Endothelial cell of umbilical vein (primary cell): Measurements from ENCODE around the gene TRIM45. TPM values are rescaled to one million over a fixed set of nuclear protein-coding genes. Genes with fewer than 3 reads are reported as not detected.

Experiments
- BruUV-seq: library from RNA; stranded (reverse); fragments of 400-500 nt; replicated peaks from 2 replicates; lab custom pipeline; 2021; lab: Mats Ljungman, UMichigan
- CTCF ChIA-PET: fragments of 300-600, 350-600 bp; sonication (Branson Sonifier 250); formaldehyde crosslinking; loops from one replicate; lab custom pipeline; 2021; ENCODE audit warnings: antibody characterized with exemption, inconsistent platforms; lab: Charles Lee
- POLR2A ChIA-PET: fragments of 300-600, 350-600 bp; sonication (Branson Sonifier 250); formaldehyde crosslinking; loops from one replicate; lab custom pipeline; 2021; ENCODE audit warnings: antibody characterized with exemption, inconsistent platforms; lab: Charles Lee
- DNase-seq: peaks from one replicate; pipeline ENCODE4 v3.0.0-alpha.2; 2011; ENCODE audit warnings: low read depth, low spot score
- FAIRE-seq: peaks from 2 replicates; lab custom pipeline; 2011; peaks lifted over from hg19 to GRCh38; lab: Jason Lieb, UNC
- H2AFZ ChIP-seq: 2 replicates; pipeline ENCODE4 v1.6.0; 2012; ENCODE audit warnings: low read depth, low read length, control low read depth, inconsistent platforms
- H3K27ac ChIP-seq: 2 replicates; pipeline ENCODE4 v1.5.1; 2011; ENCODE audit warnings: low read depth, mild to moderate bottlenecking, control low read depth, low read length, moderate library complexity; ENCODE audit not compliant: insufficient read depth
- H3K27me3 ChIP-seq, 2 experiments: 2 replicates each; pipeline versions ENCODE4 v1.6.0 to v1.6.1; 2011; ENCODE audit warnings: low read length in 2 of 2, mixed read lengths in 1 of 2; ENCODE audit not compliant: control insufficient read depth in 2 of 2, insufficient read depth in 2 of 2
- H3K36me3 ChIP-seq, 2 experiments: 2 replicates in 1 of 2; 3 replicates in 1 of 2; pipeline ENCODE4 v1.5.1; 2011; ENCODE audit warnings: low read length in 2 of 2, mild to moderate bottlenecking in 1 of 2, moderate library complexity in 1 of 2; ENCODE audit not compliant: control insufficient read depth in 2 of 2, insufficient read depth in 2 of 2; ENCODE audit errors: extremely low read depth in 1 of 2
- H3K4me1 ChIP-seq: 3 replicates; pipeline ENCODE4 v1.5.1; 2011; ENCODE audit warnings: mild to moderate bottlenecking, low read length; ENCODE audit not compliant: control insufficient read depth, insufficient read depth; ENCODE audit errors: extremely low read depth
- H3K4me2 ChIP-seq: 2 replicates; pipeline ENCODE4 v1.6.1; 2011; ENCODE audit warnings: low read length, control low read depth, mixed read lengths; ENCODE audit not compliant: insufficient read depth
- H3K4me3 ChIP-seq, 3 experiments: fragments of 200-600 bp in 1 of 3; sonication (generic), shearing (Covaris generic) in 1 of 3; replicated peaks in 1 of 3; 2 replicates each; pipeline ENCODE4 v1.5.1; 2011 to 2016; ENCODE audit warnings: control low read depth in 3 of 3, low read length in 3 of 3, mild to moderate bottlenecking in 2 of 3, inconsistent platforms in 1 of 3, low read depth in 1 of 3, moderate library complexity in 1 of 3; ENCODE audit not compliant: insufficient read depth in 1 of 3
- H3K79me2 ChIP-seq: 2 replicates; pipeline ENCODE4 v1.6.0; 2012; ENCODE audit warnings: low read length, inconsistent platforms; ENCODE audit not compliant: control insufficient read depth, insufficient read depth
- H3K9ac ChIP-seq: replicated peaks from 2 replicates; pipeline ENCODE3; 2011; ENCODE audit warnings: low read length, control low read depth; ENCODE audit not compliant: insufficient read depth; ENCODE audit errors: extremely low read depth
- H3K9me1 ChIP-seq: replicated peaks from 3 replicates; pipeline ENCODE4 v1.6.0; 2011; ENCODE audit warnings: mild to moderate bottlenecking, low read length; ENCODE audit not compliant: control insufficient read depth, insufficient read depth; ENCODE audit errors: extremely low read depth
- H3K9me3 ChIP-seq: replicated peaks from 2 replicates; pipeline ENCODE4 v1.5.1; 2012; ENCODE audit warnings: low read length, inconsistent platforms; ENCODE audit not compliant: control insufficient read depth, insufficient read depth
- H4K20me1 ChIP-seq: replicated peaks from 2 replicates; pipeline ENCODE3; 2011; ENCODE audit warnings: mild to moderate bottlenecking, low read length; ENCODE audit not compliant: control insufficient read depth, insufficient read depth; ENCODE audit errors: extremely low read depth
- EZH2 ChIP-seq: IDR thresholded peaks from 2 replicates; pipeline ENCODE4 v1.6.1; 2012; ENCODE audit warnings: borderline replicate concordance, low read depth, mild to moderate bottlenecking, moderate library complexity, low read length, inconsistent platforms; ENCODE audit not compliant: severe bottlenecking
- FOS ChIP-seq: IDR thresholded peaks from 2 replicates; pipeline ENCODE4 v1.6.1; 2011; ENCODE audit warnings: mild to moderate bottlenecking, low read length, moderate library complexity, borderline replicate concordance; ENCODE audit not compliant: insufficient read depth
- GATA2 ChIP-seq: IDR thresholded peaks from 2 replicates; pipeline ENCODE4 v1.7.0; 2011; ENCODE audit warnings: low read depth, mild to moderate bottlenecking, moderate library complexity, mixed read lengths, low read length; ENCODE audit not compliant: insufficient read length, insufficient read depth
- JUN ChIP-seq: IDR thresholded peaks from 2 replicates; pipeline ENCODE4 v1.6.1; 2011; ENCODE audit warnings: borderline replicate concordance, low read depth; ENCODE audit not compliant: insufficient read length, insufficient read depth
- MYC ChIP-seq: IDR thresholded peaks from one replicate; pipeline ENCODE4 v1.6.1; 2011; ENCODE audit warnings: mild to moderate bottlenecking, low read depth, low read length
- POLR2A ChIP-seq: IDR thresholded peaks from 2 replicates; pipeline ENCODE4 v1.6.1; 2012; ENCODE audit warnings: low read depth, mild to moderate bottlenecking, control low read depth, low read length
- POLR2AphosphoS5 ChIP-seq: IDR thresholded peaks from 2 replicates; pipeline ENCODE4 v1.6.1; 2012; ENCODE audit warnings: low read depth, mild to moderate bottlenecking, control low read depth, low read length, moderate library complexity; ENCODE audit not compliant: insufficient read depth
- dilution Hi-C: fragments of 300-500 bp; cut with MboI; formaldehyde crosslinking; loops from one replicate; pipeline ENCODE4 v1.15.0; 2019; ENCODE audit warnings: low sequenced_read_pairs; ENCODE audit not compliant: extremely low pct_ligation_motif_present
- intact Hi-C: fragments of 100-400 bp; cut with micrococcal nuclease; formaldehyde crosslinking; loops from one replicate; pipeline ENCODE4 v1.10.0; 2022
- polyA plus RNA-seq, 4 experiments: library from polyadenylated mRNA; depleted of rRNA in 3 of 4; stranded (reverse) in 3 of 4; unstranded in 1 of 4; fragments of >200 nt; gene quantifications; 2 replicates each; pipeline versions ENCODE4 v1.2.1 to v1.2.3, GENCODE V29; 2011 to 2012; ENCODE audit warnings: missing spikeins in 1 of 4
- total RNA-seq: library from RNA; stranded (reverse); gene quantifications from 2 replicates; pipeline ENCODE4 v1.2.3, GENCODE V29; 2021
- TF ChIP-seq, protein P1 (sequence below): IDR thresholded peaks from 2 replicates; pipeline ENCODE4 v1.6.1; 2011; ENCODE audit not compliant: insufficient read depth, insufficient read length
- TF ChIP-seq, protein P2 (sequence below), 2 donors: IDR thresholded peaks; 1 replicate in 1 of 2; 2 replicates in 1 of 2; pipeline ENCODE4 v1.5.1; 2011; ENCODE audit warnings: low read length in 2 of 2, mild to moderate bottlenecking in 2 of 2, moderate library complexity in 2 of 2, control low read depth in 1 of 2, inconsistent platforms in 1 of 2, low read depth in 1 of 2; ENCODE audit not compliant: insufficient read depth in 1 of 2; ENCODE audit errors: extremely low read depth in 1 of 2

Gene TRIM45
- total and polyA plus RNA-seq, 2 donors (not counting 3 experiments of a cell fraction or from before 2014, with no cell fraction given) = 2.9 to 3.1 TPM

DNA sequence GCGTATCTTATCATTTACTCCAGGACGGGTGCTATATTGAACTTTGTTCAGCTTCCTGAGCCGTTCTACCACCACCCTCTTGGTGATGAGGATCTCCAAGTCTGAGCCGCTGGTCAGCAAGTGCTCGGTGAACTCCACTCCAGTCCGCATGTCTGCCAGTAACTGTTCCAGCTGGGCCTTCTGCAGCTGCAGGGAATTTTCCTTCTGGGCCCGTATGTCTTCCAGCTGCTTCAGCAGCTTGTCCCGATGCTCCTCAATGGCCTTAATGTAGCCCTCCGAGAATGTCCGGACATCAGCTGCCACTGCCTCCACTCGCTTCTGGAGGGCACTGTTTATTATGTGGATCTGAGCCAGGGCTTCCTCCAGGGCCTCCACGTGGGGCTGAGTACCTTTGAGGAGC is 3.4 kb downstream of the TRIM45 start:
- no peak overlapping the region for H2AFZ ChIP-seq
- no peak for DNase-seq
- no peak overlapping the region for H3K4me2 ChIP-seq
- BruUV-seq = no TSS peak
- H3K36me3 ChIP-seq = no peaks in the 10 kb centered on the region
- H3K9me3 ChIP-seq = no peaks in the 10 kb centered on the region
- ChIA-PET CTCF (interaction anchor here (1.1 to 5.6 kb wide), 4 partner anchors 10 to 51 kb away, joined by 3 to 50 read pairs (median 14); no protein-coding TSS in a partner anchor), POLR2A (no interaction called here)
- H4K20me1 ChIP-seq = no peaks in the 10 kb centered on the region
- no peak overlapping the region for H3K4me3 ChIP-seq
- dilution Hi-C loops (no loop called here), intact Hi-C loops (no loop called here)
- TF ChIP-seq, protein P1, sequence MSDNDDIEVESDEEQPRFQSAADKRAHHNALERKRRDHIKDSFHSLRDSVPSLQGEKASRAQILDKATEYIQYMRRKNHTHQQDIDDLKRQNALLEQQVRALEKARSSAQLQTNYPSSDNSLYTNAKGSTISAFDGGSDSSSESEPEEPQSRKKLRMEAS = no peak
- TF ChIP-seq POLR2A (no peak), EZH2 (no peak), GATA2 (no peak), FOS (no peak), JUN (no peak), POLR2AphosphoS5 (no peak), MYC (no peak)
- TF ChIP-seq, protein P2, sequence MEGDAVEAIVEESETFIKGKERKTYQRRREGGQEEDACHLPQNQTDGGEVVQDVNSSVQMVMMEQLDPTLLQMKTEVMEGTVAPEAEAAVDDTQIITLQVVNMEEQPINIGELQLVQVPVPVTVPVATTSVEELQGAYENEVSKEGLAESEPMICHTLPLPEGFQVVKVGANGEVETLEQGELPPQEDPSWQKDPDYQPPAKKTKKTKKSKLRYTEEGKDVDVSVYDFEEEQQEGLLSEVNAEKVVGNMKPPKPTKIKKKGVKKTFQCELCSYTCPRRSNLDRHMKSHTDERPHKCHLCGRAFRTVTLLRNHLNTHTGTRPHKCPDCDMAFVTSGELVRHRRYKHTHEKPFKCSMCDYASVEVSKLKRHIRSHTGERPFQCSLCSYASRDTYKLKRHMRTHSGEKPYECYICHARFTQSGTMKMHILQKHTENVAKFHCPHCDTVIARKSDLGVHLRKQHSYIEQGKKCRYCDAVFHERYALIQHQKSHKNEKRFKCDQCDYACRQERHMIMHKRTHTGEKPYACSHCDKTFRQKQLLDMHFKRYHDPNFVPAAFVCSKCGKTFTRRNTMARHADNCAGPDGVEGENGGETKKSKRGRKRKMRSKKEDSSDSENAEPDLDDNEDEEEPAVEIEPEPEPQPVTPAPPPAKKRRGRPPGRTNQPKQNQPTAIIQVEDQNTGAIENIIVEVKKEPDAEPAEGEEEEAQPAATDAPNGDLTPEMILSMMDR (IDR thresholded peaks at IDR 0.05; ENCODE audit: extremely low read depth in 1 of 2, insufficient read depth in 1 of 2, low read depth in 1 of 2, low read length in 2 of 2) = no peak
- no peak for FAIRE-seq
- H3K27me3 ChIP-seq = no peaks in the 10 kb centered on the region
- H3K79me2 ChIP-seq = no peaks in the 10 kb centered on the region
- H3K27ac ChIP-seq = no peak overlapping the region
- H3K4me1 ChIP-seq = peaks cover 10% of the 10 kb centered on the region
- H3K9me1 ChIP-seq = no peaks in the 10 kb centered on the region
- no peak overlapping the region for H3K9ac ChIP-seq
